SU-DHL-6 (cell line): ENCODE measurements around the gene MOCS1.

ENCODE experiments used
- EZH2phosphoT487 ChIP-seq: fragments of 200-600 bp; sonication (generic), shearing (Covaris generic); conservative IDR thresholded peaks from 2 replicates; pipeline ENCODE4 v1.6.1; 2018; ENCODE audit warnings: mild to moderate bottlenecking, antibody characterized with exemption, low read length, moderate library complexity, mixed read lengths
- TF ChIP-seq, protein P1 (sequence below): fragments of 200-600 bp; sonication (generic); IDR thresholded peaks from one replicate; pipeline ENCODE4 v1.5.1; 2017; ENCODE audit warnings: antibody characterized with exemption, mild to moderate bottlenecking, low read length, moderate library complexity; ENCODE audit not compliant: insufficient read depth, poor library complexity, severe bottlenecking

DNA sequence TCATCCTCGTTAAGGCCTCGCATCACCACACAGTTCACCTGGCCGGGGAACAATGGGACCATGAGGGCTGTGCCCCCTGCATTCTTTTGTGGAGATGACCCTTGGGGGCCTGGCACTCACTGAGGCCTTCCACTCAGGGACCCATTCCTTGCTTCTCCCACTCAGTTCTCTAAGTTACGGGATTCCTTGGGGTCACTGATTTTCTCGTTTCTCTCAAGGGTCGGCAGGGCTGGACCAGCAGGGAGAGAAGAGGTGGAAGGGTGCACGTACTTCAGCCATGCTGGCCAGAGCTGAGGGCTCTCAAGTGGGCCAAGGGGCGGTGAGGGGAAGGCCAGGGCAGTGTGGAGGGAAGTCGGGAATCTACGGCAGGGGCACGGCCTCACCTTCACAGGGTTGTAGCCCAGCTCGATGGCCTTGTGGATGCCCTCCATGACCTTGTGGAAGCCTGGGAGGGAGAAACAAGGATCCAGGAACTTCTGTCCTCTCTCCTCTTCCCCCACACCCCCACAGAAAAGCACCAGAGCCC, 20.8 kb downstream of the MOCS1 start:
- TF ChIP-seq, protein P1, sequence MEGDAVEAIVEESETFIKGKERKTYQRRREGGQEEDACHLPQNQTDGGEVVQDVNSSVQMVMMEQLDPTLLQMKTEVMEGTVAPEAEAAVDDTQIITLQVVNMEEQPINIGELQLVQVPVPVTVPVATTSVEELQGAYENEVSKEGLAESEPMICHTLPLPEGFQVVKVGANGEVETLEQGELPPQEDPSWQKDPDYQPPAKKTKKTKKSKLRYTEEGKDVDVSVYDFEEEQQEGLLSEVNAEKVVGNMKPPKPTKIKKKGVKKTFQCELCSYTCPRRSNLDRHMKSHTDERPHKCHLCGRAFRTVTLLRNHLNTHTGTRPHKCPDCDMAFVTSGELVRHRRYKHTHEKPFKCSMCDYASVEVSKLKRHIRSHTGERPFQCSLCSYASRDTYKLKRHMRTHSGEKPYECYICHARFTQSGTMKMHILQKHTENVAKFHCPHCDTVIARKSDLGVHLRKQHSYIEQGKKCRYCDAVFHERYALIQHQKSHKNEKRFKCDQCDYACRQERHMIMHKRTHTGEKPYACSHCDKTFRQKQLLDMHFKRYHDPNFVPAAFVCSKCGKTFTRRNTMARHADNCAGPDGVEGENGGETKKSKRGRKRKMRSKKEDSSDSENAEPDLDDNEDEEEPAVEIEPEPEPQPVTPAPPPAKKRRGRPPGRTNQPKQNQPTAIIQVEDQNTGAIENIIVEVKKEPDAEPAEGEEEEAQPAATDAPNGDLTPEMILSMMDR = no peak
- no peak for TF ChIP-seq EZH2phosphoT487
